ENCODE measurements around the gene SLC45A3. TPM values are rescaled to one million over a fixed set of nuclear protein-coding genes. Genes with fewer than 3 reads are reported as not detected.

SLC45A3 gene
- total and polyA plus RNA-seq, 5 donors from 2014 or later, result 0.74 TPM; not detected in 4

DNA sequence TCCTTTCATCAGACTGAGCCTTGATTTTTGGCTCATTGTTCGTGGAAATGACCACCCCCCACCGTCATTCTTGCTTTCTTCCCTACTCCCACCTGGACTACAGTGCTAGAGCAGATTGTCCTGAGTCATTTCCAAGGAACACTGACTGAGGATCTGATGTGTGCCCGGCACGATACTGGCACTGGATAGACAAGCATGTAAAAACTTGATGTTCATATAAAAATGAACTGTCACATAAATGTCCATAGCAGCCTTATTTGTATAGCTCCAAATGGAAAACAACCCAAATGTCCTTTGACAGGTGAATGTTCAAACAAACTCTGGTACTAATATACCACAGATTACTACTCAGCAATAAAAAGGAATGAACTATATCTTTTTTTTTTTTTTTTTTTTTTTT lies 18.6 kb upstream of the SLC45A3 start:
- H3K27me3 Mint-ChIP-seq, result peaks cover 10% of the 10 kb centered on the region
- H3K4me1 Mint-ChIP-seq, result peaks cover 0 to 4% (median under 1%) of the 10 kb centered on the region in 4 donors
- DNase-seq (no peak), ATAC-seq (ENCODE audit: low read depth in 2 of 2) (no peak)
- Histone ChIP-seq H3K9me3 (ENCODE audit: control insufficient read depth in 2 of 2, low read length in 2 of 2) (no peaks in the 10 kb centered on the region), H3K27me3 (ENCODE audit: control insufficient read depth, insufficient read depth, low read length) (peaks cover 2% of the 10 kb centered on the region), H3K4me3 (ENCODE audit: low read depth, low read length) (no peak overlapping the region), H3K36me3 (ENCODE audit: control insufficient read depth, insufficient read depth, low read length) (peaks cover 5% of the 10 kb centered on the region), H3K27ac (ENCODE audit: insufficient read depth, low read length, poor library complexity, severe bottlenecking) (no peak overlapping the region), H3K4me1 (ENCODE audit: control insufficient read depth, insufficient read depth, low read length, poor library complexity, severe bottlenecking) (no peaks in the 10 kb centered on the region)
- H3K27ac Mint-ChIP-seq, result no peak overlapping the region
- H3K36me3 Mint-ChIP-seq, result peaks cover 3% of the 10 kb centered on the region
- H3K4me3 Mint-ChIP-seq, result no peak overlapping the region
- H3K9me3 Mint-ChIP-seq, result peaks cover 0 to 4% (median 0%) of the 10 kb centered on the region in 7 donors

DNA sequence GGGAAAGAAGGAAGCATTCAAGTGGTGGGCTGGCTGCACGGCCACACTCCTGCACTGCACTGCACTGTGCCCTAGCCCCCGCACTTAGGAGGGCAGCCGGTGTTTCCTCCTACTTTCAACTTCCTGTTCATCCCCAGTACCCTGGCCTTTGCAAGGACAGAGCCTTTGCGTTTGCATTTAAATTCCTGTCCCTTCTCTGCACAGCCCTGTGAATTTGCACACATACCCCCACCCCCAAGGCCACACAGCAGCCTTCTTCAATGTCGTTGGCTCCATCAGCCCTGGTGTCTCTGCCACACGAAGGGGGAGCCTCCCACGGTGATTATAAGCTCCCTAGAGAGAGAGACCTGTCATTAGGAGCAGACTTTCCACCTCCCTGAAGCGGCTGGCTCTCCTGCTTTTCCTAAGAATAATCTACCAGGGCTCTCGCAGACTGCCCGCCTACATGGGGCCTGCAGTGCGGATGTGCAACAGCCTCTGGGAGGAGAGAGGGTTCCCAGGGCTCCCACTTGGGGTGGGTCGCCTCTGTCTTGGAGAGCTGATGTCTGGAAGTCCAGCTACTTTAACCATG lies 13.2 kb upstream of the SLC45A3 start:
- Mint-ChIP-seq H3K4me3 (no peak overlapping the region), H3K9me3 (peaks cover 0 to 1% (median 0%) of the 10 kb centered on the region in 7 donors), H3K27me3 (peaks cover 38% of the 10 kb centered on the region), H3K27ac (no peak overlapping the region), H3K36me3 (no peaks in the 10 kb centered on the region), H3K4me1 (no peaks in the 10 kb centered on the region)
- no peak for DNase-seq
- H3K27ac ChIP-seq (ENCODE audit: insufficient read depth, low read length, poor library complexity, severe bottlenecking), result no peak overlapping the region
- H3K27me3 ChIP-seq (ENCODE audit: control insufficient read depth, insufficient read depth, low read length), result peaks cover 2% of the 10 kb centered on the region
- no peak overlapping the region for H3K4me3 ChIP-seq (ENCODE audit: low read depth, low read length)
- H3K36me3 ChIP-seq (ENCODE audit: control insufficient read depth, insufficient read depth, low read length), result no peaks in the 10 kb centered on the region
- no peak for ATAC-seq (ENCODE audit: low read depth in 2 of 2)
- no peaks in the 10 kb centered on the region for H3K4me1 ChIP-seq (ENCODE audit: control insufficient read depth, insufficient read depth, low read length, poor library complexity, severe bottlenecking)
- H3K9me3 ChIP-seq (ENCODE audit: control insufficient read depth in 2 of 2, low read length in 2 of 2), result no peaks in the 10 kb centered on the region

DNA sequence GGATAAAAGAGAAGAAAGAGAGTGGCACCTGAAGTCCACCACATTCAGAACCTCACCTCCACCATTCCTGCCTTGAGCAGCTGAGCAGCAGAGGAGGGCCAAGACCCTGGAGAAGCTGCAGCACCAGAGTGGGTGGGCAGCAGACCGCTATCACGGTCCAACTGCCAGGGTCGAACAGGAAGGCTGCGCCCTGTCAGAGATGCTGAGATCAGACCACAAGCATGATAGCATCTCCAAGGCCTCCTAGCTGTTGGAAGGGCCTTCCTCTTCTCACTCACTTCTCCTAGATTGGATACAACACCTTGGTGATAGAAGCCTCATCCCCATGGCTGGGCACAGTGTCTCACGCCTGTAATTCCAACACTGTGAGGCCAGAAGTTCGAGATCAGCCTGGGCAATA lies 12.1 kb upstream of the SLC45A3 start:
- Histone ChIP-seq H3K27ac (ENCODE audit: insufficient read depth, low read length, poor library complexity, severe bottlenecking) (no peak overlapping the region), H3K4me3 (ENCODE audit: low read depth, low read length) (no peak overlapping the region), H3K9me3 (ENCODE audit: control insufficient read depth in 2 of 2, low read length in 2 of 2) (no peaks in the 10 kb centered on the region), H3K4me1 (ENCODE audit: control insufficient read depth, insufficient read depth, low read length, poor library complexity, severe bottlenecking) (no peaks in the 10 kb centered on the region), H3K27me3 (ENCODE audit: control insufficient read depth, insufficient read depth, low read length) (peaks cover 4% of the 10 kb centered on the region), H3K36me3 (ENCODE audit: control insufficient read depth, insufficient read depth, low read length) (no peaks in the 10 kb centered on the region)
- Mint-ChIP-seq H3K27me3 (peaks cover 42% of the 10 kb centered on the region), H3K27ac (no peak overlapping the region), H3K9me3 (peaks cover 0 to 1% (median 0%) of the 10 kb centered on the region in 7 donors), H3K4me3 (no peak overlapping the region), H3K36me3 (no peaks in the 10 kb centered on the region), H3K4me1 (no peaks in the 10 kb centered on the region)
- ATAC-seq (ENCODE audit: low read depth in 2 of 2) (no peak), DNase-seq (no peak)

DNA sequence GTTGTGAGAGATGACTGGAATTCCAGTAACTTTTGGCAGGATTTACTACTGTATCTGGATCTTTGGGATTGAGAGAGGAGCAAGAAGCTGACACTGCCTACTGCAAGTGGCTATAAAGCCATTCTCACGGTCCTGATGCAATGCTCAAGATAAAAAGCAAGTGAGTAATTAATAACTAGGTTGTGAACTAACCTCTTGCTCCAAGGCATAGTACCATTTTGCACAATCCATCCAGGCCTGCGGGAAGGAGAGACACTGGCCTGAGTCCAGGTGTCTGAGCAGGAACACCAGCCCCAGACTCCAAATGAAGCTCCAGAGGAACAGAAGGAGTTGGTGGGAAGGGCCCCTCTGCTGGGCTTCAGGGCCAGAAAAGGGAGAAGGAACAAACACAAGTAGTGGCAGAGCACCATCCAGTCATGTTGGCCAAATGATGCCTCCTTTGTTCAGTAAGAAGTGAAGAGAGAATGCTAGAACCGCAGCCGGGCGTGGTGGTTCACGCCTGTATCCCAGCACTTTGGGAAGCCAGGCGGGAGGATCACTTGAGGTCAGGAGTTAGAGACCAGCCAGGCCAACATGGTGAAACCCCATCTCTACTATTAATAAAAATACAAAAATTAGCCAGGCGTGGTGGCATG lies 9.9 kb upstream of the SLC45A3 start:
- no peak for ATAC-seq (ENCODE audit: low read depth in 2 of 2)
- H3K4me1 ChIP-seq (ENCODE audit: control insufficient read depth, insufficient read depth, low read length, poor library complexity, severe bottlenecking), result no peaks in the 10 kb centered on the region
- DNase-seq, result no peak
- no peaks in the 10 kb centered on the region for H3K36me3 ChIP-seq (ENCODE audit: control insufficient read depth, insufficient read depth, low read length)
- Mint-ChIP-seq H3K9me3 (peaks cover 0 to 2% (median 0%) of the 10 kb centered on the region in 7 donors), H3K27me3 (peaks cover 35% of the 10 kb centered on the region), H3K27ac (no peak overlapping the region), H3K36me3 (no peaks in the 10 kb centered on the region), H3K4me1 (no peaks in the 10 kb centered on the region), H3K4me3 (no peak overlapping the region)
- H3K27me3 ChIP-seq (ENCODE audit: control insufficient read depth, insufficient read depth, low read length), result peaks cover 2% of the 10 kb centered on the region
- H3K27ac ChIP-seq (ENCODE audit: insufficient read depth, low read length, poor library complexity, severe bottlenecking), result no peak overlapping the region
- no peaks in the 10 kb centered on the region for H3K9me3 ChIP-seq (ENCODE audit: control insufficient read depth in 2 of 2, low read length in 2 of 2)
- no peak overlapping the region for H3K4me3 ChIP-seq (ENCODE audit: low read depth, low read length)

DNA sequence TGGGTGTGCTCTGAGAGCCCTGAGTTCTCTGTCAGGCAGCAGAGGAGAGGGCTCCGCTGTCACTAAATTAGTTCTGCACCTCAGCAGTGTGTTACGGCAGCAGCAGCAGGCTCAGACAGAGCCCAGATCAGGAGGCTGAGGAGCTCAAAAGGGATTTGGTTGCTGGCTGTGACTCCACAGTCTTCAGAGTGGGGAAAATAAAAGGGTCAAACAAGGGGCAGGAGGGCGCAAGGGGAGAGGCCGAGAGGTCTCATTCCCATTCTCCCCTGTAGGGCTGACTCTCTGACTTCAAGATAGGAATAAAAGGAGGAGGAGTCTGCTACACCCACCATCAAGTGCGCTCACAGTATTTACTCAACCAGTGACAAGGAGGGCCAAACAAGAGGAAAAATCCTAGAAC lies 9.2 kb upstream of the SLC45A3 start:
- Mint-ChIP-seq H3K4me1 (no peaks in the 10 kb centered on the region), H3K27me3 (peaks cover 38% of the 10 kb centered on the region), H3K9me3 (peaks cover 0 to 2% (median 0%) of the 10 kb centered on the region in 7 donors), H3K36me3 (no peaks in the 10 kb centered on the region), H3K27ac (no peak overlapping the region), H3K4me3 (no peak overlapping the region)
- no peaks in the 10 kb centered on the region for H3K36me3 ChIP-seq (ENCODE audit: control insufficient read depth, insufficient read depth, low read length)
- H3K4me1 ChIP-seq (ENCODE audit: control insufficient read depth, insufficient read depth, low read length, poor library complexity, severe bottlenecking), result no peaks in the 10 kb centered on the region
- H3K27ac ChIP-seq (ENCODE audit: insufficient read depth, low read length, poor library complexity, severe bottlenecking), result no peak overlapping the region
- DNase-seq, result no peak
- H3K9me3 ChIP-seq (ENCODE audit: control insufficient read depth in 2 of 2, low read length in 2 of 2), result no peaks in the 10 kb centered on the region
- no peak for ATAC-seq (ENCODE audit: low read depth in 2 of 2)
- no peak overlapping the region for H3K4me3 ChIP-seq (ENCODE audit: low read depth, low read length)
- peaks cover 2% of the 10 kb centered on the region for H3K27me3 ChIP-seq (ENCODE audit: control insufficient read depth, insufficient read depth, low read length)

DNA sequence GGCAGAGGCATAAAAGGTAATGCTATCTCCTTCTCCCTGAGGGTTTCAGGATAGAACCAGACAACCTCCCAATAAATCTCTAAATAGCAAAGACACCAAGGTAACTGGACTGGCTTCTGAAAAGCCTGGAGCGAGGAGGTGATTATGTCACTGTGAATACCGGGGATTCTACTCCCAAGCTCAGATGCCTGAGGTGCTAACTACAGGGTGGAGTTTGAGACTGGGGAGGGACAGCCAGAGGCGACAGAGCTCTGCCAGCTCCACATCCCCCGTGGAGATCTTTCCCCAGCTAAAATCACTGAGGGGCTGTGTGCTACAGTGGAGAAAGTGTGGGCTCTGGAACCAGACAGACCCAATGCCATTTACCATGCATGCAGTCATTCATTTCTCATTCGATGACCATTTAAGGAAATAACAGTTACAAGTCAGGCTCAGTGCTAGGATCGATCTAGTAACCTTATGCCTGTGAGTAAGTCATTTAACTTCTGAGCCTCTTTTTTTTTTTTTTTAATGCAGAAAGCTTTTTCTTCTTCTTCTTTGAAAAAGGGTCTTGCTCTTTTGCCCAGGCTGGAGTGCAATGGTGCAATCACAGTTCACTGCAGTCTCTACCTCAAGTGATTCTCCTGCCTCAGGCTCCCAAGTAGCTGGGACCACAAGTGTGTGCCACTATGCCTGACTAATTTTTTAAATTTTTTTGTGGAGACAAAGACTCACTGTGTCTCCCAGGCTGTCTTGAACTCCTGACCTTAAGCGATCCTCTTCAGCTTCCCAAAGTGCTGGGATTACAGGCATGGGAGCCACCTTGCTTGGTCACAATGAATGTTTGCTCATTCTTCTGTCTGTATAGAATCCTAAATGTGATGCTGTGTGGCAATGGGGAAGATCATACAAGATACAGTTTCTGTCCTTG lies 8.1 kb upstream of the SLC45A3 start:
- peaks cover 0 to 2% (median 0%) of the 10 kb centered on the region in 7 donors for H3K9me3 Mint-ChIP-seq
- H3K4me3 Mint-ChIP-seq, result no peak overlapping the region
- H3K27ac Mint-ChIP-seq, result no peak overlapping the region
- H3K4me3 ChIP-seq (ENCODE audit: low read depth, low read length), result no peak overlapping the region
- no peaks in the 10 kb centered on the region for H3K36me3 Mint-ChIP-seq
- H3K27ac ChIP-seq (ENCODE audit: insufficient read depth, low read length, poor library complexity, severe bottlenecking), result no peak overlapping the region
- H3K27me3 ChIP-seq (ENCODE audit: control insufficient read depth, insufficient read depth, low read length), result peaks cover 2% of the 10 kb centered on the region
- H3K36me3 ChIP-seq (ENCODE audit: control insufficient read depth, insufficient read depth, low read length), result no peaks in the 10 kb centered on the region
- peaks cover 39% of the 10 kb centered on the region for H3K27me3 Mint-ChIP-seq
- DNase-seq, result no peak
- H3K9me3 ChIP-seq (ENCODE audit: control insufficient read depth in 2 of 2, low read length in 2 of 2), result no peaks in the 10 kb centered on the region
- no peak for ATAC-seq (ENCODE audit: low read depth in 2 of 2)
- no peaks in the 10 kb centered on the region for H3K4me1 ChIP-seq (ENCODE audit: control insufficient read depth, insufficient read depth, low read length, poor library complexity, severe bottlenecking)
- H3K4me1 Mint-ChIP-seq, result no peaks in the 10 kb centered on the region

DNA sequence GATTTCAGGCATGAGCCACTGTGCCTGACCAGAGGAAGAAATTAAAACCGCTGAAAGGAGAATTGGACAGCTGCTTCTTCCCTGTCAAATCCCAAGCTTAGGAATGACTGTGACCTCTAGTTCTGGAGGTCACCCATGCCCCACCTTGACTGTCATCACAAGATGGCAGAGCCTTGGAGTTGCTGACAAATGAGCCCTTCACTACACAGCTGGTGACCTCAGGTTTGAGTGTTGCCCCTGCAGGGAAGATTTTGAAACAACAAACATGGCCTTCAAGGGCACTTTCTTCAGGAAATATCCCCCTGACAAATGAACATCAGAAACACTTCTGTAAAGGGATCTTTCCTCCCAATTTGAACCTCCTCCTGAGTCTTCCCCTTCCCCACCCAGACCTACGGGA lies 6.9 kb upstream of the SLC45A3 start:
- Histone ChIP-seq H3K27ac (ENCODE audit: insufficient read depth, low read length, poor library complexity, severe bottlenecking) (no peak overlapping the region), H3K9me3 (ENCODE audit: control insufficient read depth in 2 of 2, low read length in 2 of 2) (no peaks in the 10 kb centered on the region), H3K4me1 (ENCODE audit: control insufficient read depth, insufficient read depth, low read length, poor library complexity, severe bottlenecking) (no peaks in the 10 kb centered on the region), H3K4me3 (ENCODE audit: low read depth, low read length) (no peak overlapping the region), H3K27me3 (ENCODE audit: control insufficient read depth, insufficient read depth, low read length) (peaks cover 2% of the 10 kb centered on the region), H3K36me3 (ENCODE audit: control insufficient read depth, insufficient read depth, low read length) (no peaks in the 10 kb centered on the region)
- Mint-ChIP-seq H3K27me3 (peaks cover 31% of the 10 kb centered on the region), H3K4me3 (no peak overlapping the region), H3K4me1 (no peaks in the 10 kb centered on the region), H3K9me3 (peaks cover 0 to 2% (median 0%) of the 10 kb centered on the region in 7 donors), H3K27ac (no peak overlapping the region), H3K36me3 (no peaks in the 10 kb centered on the region)
- ATAC-seq (ENCODE audit: low read depth in 2 of 2) (no peak), DNase-seq (no peak)

Measured in CD4-positive, CD25-positive, alpha-beta regulatory T cell (primary cell).